ENCODE results near the gene CDH3. TPM values are rescaled to one million over a fixed set of nuclear protein-coding genes. Genes with fewer than 3 reads are reported as not detected.

Gene CDH3
- total and polyA plus RNA-seq, 2 of the 13 experiments (the other 11 are each of a cell fraction or from before 2014, with no cell fraction given): 0.11 TPM; not detected in 1

DNA sequence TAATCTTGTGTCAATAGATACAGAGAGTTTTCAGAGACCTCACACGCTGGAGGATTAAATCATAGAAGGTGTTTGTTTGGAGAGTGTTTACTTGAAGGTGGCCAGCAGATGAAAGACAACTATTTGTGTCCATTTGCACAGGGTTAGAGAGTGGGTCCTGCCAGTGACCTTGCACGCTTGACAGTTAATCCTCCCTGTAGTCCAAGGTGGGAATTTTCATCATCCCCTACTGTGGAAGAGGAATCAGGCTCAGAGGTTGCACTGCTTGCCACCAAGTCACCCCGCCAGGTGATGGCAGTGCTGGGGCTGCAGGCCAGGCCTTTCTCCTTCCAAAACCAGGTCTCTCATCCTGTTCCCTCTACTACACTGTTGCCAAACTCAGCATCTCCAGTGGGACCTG, 104.3 kb downstream of the CDH3 start (continued):
- TF ChIP-seq FOXP4 (CRISPR knock-in tag; IDR thresholded peaks at IDR 0.05) (peak; percentile 82), FOXA3 (CRISPR knock-in tag; IDR thresholded peaks at IDR 0.05) (peak; percentile 82), AKAP8 (CRISPR knock-in tag; IDR thresholded peaks at IDR 0.05) (no peak), ZNF547 (CRISPR knock-in tag; IDR thresholded peaks at IDR 0.05) (no peak), KAT2B (IDR thresholded peaks at IDR 0.05; ENCODE audit: borderline replicate concordance, low read depth, low read length) (no peak), ZNF326 (CRISPR knock-in tag; IDR thresholded peaks at IDR 0.05; ENCODE audit: borderline replicate concordance) (no peak), ZNF124 (CRISPR knock-in tag; IDR thresholded peaks at IDR 0.05) (0 out of 2 replicates have a peak, but pooled peaks have one; percentile 66), TBP (CRISPR knock-in tag; IDR thresholded peaks at IDR 0.05) (no peak), SMAD1 (CRISPR knock-in tag; IDR thresholded peaks at IDR 0.05; ENCODE audit: borderline replicate concordance, low read depth) (no peak), PREB (CRISPR knock-in tag; IDR thresholded peaks at IDR 0.05) (no peak), ZNF788 (CRISPR knock-in tag; IDR thresholded peaks at IDR 0.05; ENCODE audit: borderline replicate concordance) (peak; percentile 74; the same call in 1 of the 2 replicates), KAT7 (CRISPR knock-in tag; IDR thresholded peaks at IDR 0.05; ENCODE audit: borderline replicate concordance) (0 out of 2 replicates have a peak, but pooled peaks have one; percentile 45), SETDB1 (CRISPR knock-in tag; IDR thresholded peaks at IDR 0.05; ENCODE audit: borderline replicate concordance) (no peak), ZNF331 (CRISPR knock-in tag; IDR thresholded peaks at IDR 0.05) (peak; percentile 67), ZNF784 (CRISPR knock-in tag; IDR thresholded peaks at IDR 0.05; ENCODE audit: borderline replicate concordance) (no peak), RARA (CRISPR knock-in tag; IDR thresholded peaks at IDR 0.05) (peak; percentile 86), BHLHE40 (IDR thresholded peaks at IDR 0.05; ENCODE audit: low read length) (peak; percentile 29; the same call in 1 of the 2 replicates), RERE (CRISPR knock-in tag; IDR thresholded peaks at IDR 0.05; ENCODE audit: low read depth) (peak; percentile 85), PRDM4 (CRISPR knock-in tag; IDR thresholded peaks at IDR 0.05; ENCODE audit: borderline replicate concordance) (no peak)
